ENCODE data around the gene CDKL5.

Gene CDKL5

DNA sequence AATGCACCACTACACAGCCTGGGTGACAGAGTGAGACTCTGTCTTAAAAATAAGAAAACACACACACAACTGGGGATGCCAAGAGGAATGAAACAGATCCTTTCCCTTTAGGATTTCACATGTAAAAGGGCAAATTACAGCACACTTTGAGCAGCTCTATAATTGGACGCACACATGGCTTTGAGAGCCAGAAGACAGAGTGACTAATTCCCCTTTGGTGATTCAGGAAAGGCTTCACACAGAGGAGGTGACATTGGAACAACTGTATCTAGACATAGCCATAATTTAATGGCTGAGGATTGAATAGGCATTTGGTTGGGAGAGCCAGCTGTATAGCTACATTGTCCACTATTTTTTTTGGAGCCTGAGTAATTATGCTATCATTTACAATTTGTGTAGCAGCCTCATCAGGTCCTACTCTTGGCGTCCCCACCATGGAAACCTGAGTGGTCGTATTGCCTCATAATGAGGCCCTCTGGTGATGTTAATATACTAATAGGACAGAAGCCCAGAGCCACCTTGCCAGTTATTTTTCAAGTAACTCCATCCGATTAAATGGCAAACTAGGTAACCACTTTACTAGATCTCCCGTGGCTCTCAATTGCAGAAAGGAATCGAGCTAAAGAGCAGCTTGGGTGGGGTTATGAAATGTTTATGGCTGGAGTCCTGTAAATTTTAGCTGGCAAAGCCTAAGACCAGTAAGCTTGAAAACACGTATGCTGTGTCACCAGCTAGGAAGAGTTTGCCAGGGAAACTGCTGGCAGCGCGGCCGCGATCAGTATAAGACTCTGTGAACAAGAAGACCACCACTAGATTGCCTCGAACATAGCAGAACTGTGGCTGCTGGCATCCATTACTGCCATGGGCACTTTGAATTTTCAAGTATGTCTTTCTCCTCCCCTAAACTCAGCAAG lies 273.6 kb downstream of the CDKL5 start:
- no peak for DNase-seq (ENCODE audit: low read depth)

GRCh38 chrX:18701621-18702361 lies 276.4 kb downstream of the CDKL5 start:
- DNase-seq (ENCODE audit: low read depth) = no peak

- no peak for DNase-seq (ENCODE audit: low read depth)
These were observed 277.2 kb downstream of the CDKL5 start for GRCh38 chrX:18702362-18703195.

Measured in amniotic epithelial cell (primary cell).